Measurements from ENCODE around the gene FRMD4A.

DNA sequence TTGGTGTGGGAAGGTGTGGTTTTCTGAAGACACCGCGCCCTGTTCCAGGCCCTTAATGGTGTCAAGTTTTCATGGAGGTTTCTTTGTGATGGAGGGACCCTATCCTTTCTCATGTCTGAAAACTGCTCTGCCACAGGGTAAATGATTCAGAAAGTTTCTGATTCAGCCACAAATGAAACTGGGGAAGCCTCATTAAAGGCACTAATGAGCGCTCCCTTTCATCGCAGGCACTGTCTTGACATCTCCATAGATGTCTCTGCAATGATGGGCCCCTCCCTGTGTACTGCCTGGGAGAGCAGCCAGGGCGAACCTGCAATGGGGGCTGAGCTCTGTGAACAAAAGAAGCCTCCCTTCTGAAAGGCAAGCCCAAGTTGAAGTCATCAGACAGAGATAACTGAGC, 388.7 kb downstream of the FRMD4A start:
- TF ChIP-seq, protein P1, sequence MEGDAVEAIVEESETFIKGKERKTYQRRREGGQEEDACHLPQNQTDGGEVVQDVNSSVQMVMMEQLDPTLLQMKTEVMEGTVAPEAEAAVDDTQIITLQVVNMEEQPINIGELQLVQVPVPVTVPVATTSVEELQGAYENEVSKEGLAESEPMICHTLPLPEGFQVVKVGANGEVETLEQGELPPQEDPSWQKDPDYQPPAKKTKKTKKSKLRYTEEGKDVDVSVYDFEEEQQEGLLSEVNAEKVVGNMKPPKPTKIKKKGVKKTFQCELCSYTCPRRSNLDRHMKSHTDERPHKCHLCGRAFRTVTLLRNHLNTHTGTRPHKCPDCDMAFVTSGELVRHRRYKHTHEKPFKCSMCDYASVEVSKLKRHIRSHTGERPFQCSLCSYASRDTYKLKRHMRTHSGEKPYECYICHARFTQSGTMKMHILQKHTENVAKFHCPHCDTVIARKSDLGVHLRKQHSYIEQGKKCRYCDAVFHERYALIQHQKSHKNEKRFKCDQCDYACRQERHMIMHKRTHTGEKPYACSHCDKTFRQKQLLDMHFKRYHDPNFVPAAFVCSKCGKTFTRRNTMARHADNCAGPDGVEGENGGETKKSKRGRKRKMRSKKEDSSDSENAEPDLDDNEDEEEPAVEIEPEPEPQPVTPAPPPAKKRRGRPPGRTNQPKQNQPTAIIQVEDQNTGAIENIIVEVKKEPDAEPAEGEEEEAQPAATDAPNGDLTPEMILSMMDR (conservative IDR thresholded peaks at IDR 0.05; ENCODE audit: low read depth, low read length) = no peak
- TF ChIP-seq NFE2L2 (IDR thresholded peaks at IDR 0.05; ENCODE audit: low read depth, low read length) (no peak), POLR2A (IDR thresholded peaks at IDR 0.05; ENCODE audit: low read depth, low read length) (no peak), CEBPB (IDR thresholded peaks at IDR 0.05; ENCODE audit: low read depth, low read length) (no peak), SMC3 (IDR thresholded peaks at IDR 0.05; ENCODE audit: low read depth, low read length) (no peak)

Measured in IMR-90 (cell line).